Motor neuron (in vitro differentiated cells): Measurements from ENCODE around the gene VWA5B1. TPM values are rescaled to one million over a fixed set of nuclear protein-coding genes. Genes with fewer than 3 reads are reported as not detected.

Source experiments
- ATAC-seq, 8 experiments: fragments of 200-7000 bp; cut with Tn5 transposase; replicated peaks in 6 of 8; 2 replicates each; pipeline ENCODE4 v1.8.0; 2021; ENCODE audit warnings: mild to moderate bottlenecking in 8 of 8, moderate library complexity in 8 of 8
- H3K27ac ChIP-seq, 2 donors: fragments of 250-450 bp; sonication (Bioruptor Pico); 2 replicates each; pipeline ENCODE4 v1.9.0; 2021; ENCODE audit warnings: antibody characterized with exemption in 2 of 2, mild to moderate bottlenecking in 2 of 2, moderate library complexity in 1 of 2
- H3K4me1 ChIP-seq, 2 donors: fragments of 250-450 bp; sonication (Bioruptor Pico); replicated peaks in 1 of 2; 2 replicates each; pipeline ENCODE4 v1.6.1; 2021; ENCODE audit warnings: antibody characterized with exemption in 2 of 2, mild to moderate bottlenecking in 2 of 2, moderate library complexity in 1 of 2
- H3K4me3 ChIP-seq, 5 donors: fragments of 250-450 bp; sonication (Bioruptor Pico); 2 replicates each; pipeline ENCODE4 v1.9.0; 2021; ENCODE audit warnings: antibody characterized with exemption in 5 of 5, mild to moderate bottlenecking in 5 of 5, moderate library complexity in 4 of 5
- WGBS, 10 experiments: fragments of 450-650 bp; shearing (Covaris generic); methylation state at CpG; one replicate each; pipeline ENCODE4 v1.0.0; 2022; 5-methylcytosine and 5-hydroxymethylcytosine counted together
- in situ Hi-C, 9 experiments: fragments of 400-800 bp; cut with MboI; loops; one replicate each; pipeline ENCODE4 v1.15.0; 2021; ENCODE audit warnings: low sequenced_read_pairs in 9 of 9, low pct_unique_long_range_greater_than_20kb in 2 of 9; ENCODE audit not compliant: unreplicated experiment in 9 of 9
- total RNA-seq, 8 experiments: library from RNA; unstranded; fragments of 300-600 nt; gene quantifications; 2 replicates each; pipeline versions ENCODE4 v1.2.3 to v1.2.4, GENCODE V29; 2022

The VWA5B1 gene
- total RNA-seq, 8 experiments from 2014 or later = 0.21 to 1.3 (median 0.63) TPM; not detected in 2

DNA sequence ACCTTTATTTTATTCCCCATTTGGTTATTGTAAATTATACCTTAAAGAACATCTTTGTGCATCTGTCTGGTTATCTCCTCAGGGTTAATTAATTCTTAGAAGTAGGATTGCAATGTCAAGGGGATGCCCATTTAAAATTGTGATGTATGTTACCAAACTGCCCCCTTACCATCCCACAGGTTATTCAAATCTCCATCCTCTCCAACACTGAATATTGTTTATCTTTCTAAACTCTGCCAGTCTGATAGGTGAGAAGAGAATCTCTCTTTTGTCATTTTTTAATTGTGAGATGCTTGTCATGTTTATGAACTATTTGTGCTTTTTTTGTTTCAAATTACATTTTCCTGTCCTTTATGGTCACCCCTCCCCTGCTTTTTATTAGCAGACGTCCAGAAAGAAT, 55.8 kb downstream of the VWA5B1 start:
- no peak overlapping the region for H3K4me3 ChIP-seq
- H3K27ac ChIP-seq = no peak overlapping the region
- no peak for ATAC-seq
- H3K4me1 ChIP-seq = peaks cover 37 to 38% of the 10 kb centered on the region in 2 donors
- in situ Hi-C loops = no loop called here
- 0 to 100% (median 100%) methylated on average over 1 of the region's 1 CpG for WGBS, 10 experiments

DNA sequence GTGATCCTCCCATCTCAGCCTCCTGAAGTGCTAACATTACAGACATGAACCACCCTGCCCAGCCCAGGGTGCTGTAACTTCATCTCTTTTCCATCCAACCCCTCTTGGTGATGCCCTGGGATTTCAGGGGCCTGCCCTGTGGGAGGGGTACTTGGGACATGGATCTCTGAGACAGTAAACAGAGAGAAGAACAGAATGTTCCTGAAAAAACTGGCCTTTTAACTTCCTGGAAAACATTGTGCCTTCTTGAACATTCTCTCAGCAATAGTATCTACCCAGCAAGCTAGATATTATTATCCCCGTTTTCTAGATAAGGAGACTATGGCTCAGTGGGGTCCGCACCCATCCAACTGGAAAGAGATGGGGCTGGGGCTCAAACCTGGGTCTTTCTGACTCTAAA, 57.0 kb downstream of the VWA5B1 start:
- no peak for ATAC-seq
- H3K27ac ChIP-seq = no peak overlapping the region
- no peak overlapping the region for H3K4me3 ChIP-seq
- 0 to 100% (median 93%) methylated on average over 1 to 2 of the region's 2 CpGs; no CpG with 5 or more reads in 4 of the 10 experiments for WGBS, 10 experiments
- H3K4me1 ChIP-seq = peaks cover 24 to 26% of the 10 kb centered on the region in 2 donors
- in situ Hi-C loops = no loop called here

DNA sequence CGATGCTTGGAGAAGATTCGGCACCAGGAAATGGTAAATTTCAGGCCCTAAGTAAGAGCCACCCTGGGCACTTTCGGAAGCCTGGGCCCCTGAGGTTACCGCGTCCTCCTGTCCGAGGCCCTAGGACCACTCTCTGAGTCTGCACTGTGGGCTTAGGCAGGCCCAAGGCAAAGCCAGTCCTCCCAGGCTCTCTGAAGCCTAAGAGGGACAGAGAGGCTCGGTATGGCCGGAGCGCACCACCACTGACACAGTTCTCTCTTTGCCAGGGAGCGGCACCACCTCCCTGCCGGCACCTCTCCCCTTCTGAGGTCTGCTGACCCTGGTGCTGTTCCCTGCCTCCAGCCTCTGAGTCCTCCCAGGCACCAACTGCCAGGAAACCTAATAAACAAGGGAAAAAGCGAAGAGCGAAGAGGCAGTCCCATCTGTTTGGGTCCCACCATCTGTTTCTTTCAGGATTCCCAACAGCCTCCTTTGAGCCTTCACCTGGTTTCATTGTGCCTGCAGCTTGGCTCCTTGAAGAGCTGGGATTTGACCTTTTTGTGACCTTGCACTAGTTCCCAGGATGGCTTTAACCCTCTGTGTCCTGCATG, 57.7 kb downstream of the VWA5B1 start:
- peak in 1 of 8 experiments; percentile 3 for ATAC-seq
- Histone ChIP-seq H3K27ac (peak overlapping the region; percentile 26 to 50), H3K4me3 (no peak overlapping the region), H3K4me1 (peaks cover 19 to 20% of the 10 kb centered on the region in 2 donors)
- WGBS, 10 experiments = 47 to 86% (median 67%) methylated on average over 1 to 5 of the region's 13 CpGs; no CpG with 5 or more reads in 6 of the 10 experiments
- in situ Hi-C loops = no loop called here

DNA sequence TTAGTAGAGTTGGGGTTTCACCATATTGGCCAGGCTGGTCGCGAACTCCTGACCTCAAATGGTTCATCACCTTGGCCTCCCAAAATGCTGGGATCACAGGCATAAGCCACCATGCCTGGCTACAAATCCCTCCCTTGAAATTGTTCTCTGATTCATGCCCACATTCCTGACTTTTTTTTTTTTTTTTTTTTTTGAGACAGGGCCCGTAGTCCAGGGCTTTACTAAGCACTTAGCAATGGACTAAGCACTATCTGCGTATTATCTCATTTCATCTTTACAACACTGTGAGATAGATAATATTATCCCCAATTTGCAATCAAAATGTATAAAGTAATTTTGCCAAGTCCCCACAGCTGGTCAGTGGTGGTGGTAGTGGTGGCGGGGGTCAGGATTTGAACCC, 58.9 kb downstream of the VWA5B1 start:
- no peak for ATAC-seq
- peaks cover 11 to 12% of the 10 kb centered on the region in 2 donors for H3K4me1 ChIP-seq
- in situ Hi-C loops = no loop called here
- no peak overlapping the region for H3K27ac ChIP-seq
- 57 to 100% (median 97%) methylated on average over 2 to 5 of the region's 5 CpGs; no CpG with 5 or more reads in 2 of the 10 experiments for WGBS, 10 experiments
- no peak overlapping the region for H3K4me3 ChIP-seq

DNA sequence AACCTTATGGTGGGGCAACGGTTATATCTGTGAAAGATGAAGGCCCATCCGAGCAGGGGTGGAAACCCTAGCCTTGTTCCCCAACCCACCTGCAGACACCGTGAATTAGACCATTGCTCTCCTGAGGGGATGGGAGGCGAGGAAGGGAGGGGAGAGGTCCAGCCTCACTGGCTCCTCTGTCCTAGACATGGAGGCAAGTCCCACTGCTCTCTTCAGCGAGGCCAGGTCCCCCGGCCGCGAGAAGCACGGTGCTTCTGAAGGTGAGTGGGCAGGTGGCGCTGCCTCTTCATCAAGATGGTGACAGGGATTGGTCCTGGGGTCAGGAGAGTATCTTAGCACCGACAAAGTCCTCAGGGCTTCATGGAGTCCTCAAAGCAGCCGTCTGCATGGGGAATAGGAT, 59.3 kb downstream of the VWA5B1 start:
- 33 to 89% (median 71%) methylated on average over 1 to 12 of the region's 12 CpGs; no CpG with 5 or more reads in 5 of the 10 experiments for WGBS, 10 experiments
- no peak for ATAC-seq
- Histone ChIP-seq H3K4me1 (peaks cover 8 to 11% of the 10 kb centered on the region in 2 donors), H3K4me3 (no peak overlapping the region), H3K27ac (no peak overlapping the region)
- in situ Hi-C loops = loop anchor here in 3 of 9 experiments (25.0 kb wide), 1 partner anchor 137 kb away; the partner anchor contains the start of gene CAMK2N1 (in 3 of the 3)

GRCh38 chr1:20350421-20350820, 59.7 kb downstream of the VWA5B1 start:
- Histone ChIP-seq H3K4me3 (no peak overlapping the region), H3K4me1 (peaks cover 8 to 11% of the 10 kb centered on the region in 2 donors), H3K27ac (no peak overlapping the region)
- in situ Hi-C loops = loop anchor here in 3 of 9 experiments (25.0 kb wide), 1 partner anchor 137 kb away; the partner anchor contains the start of gene CAMK2N1 (in 3 of the 3)
- no peak for ATAC-seq
- 0 to 96% (median 83%) methylated on average over 1 to 7 of the region's 7 CpGs; no CpG with 5 or more reads in 2 of the 10 experiments for WGBS, 10 experiments

DNA sequence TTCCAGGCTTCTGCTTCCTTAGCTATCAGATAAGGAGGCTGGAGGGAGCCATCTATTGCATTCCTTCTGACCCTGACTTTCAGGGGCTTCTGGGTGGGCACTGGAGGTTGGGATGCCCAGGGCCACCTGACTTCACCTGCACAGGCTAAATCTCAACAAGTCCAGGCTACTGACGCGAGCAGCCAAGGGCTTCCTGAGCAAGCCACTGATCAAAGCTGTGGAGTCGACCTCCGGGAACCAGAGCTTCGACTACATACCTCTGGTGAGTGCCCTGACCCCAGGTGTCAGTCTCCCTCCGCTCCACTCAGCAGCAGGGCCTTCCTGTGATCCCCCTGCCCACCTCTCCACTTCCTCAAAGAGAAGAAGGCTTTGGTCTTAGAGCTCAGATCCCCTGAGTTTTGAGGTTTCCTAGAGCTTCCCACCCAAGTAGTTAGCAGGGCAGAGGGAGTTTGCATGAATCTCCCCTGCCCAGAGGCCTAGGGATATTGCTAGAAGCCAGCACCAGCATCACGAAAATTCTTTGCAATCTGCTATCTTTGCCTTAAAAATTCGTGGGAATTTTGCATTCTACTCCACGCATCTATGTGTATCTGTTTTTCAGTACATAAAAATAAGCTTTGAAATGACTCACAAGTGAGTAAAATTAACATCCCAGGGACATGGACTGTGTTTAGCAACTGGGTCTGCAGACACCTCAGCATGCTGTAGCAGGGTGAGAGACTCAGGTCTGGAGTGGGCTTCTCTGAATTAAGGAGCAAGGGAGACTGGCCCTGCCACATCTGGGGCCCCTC, 61.4 kb downstream of the VWA5B1 start:
- no peak overlapping the region for H3K4me3 ChIP-seq
- peak in 3 of 8 experiments; percentile 20 to 75 (median 52) for ATAC-seq
- peaks cover 8 to 11% of the 10 kb centered on the region in 2 donors for H3K4me1 ChIP-seq
- in situ Hi-C loops = loop anchor here in 3 of 9 experiments (25.0 kb wide), 1 partner anchor 135 kb away; the partner anchor contains the start of gene CAMK2N1 (in 3 of the 3)
- 0 to 71% (median 34%) methylated on average over 1 to 6 of the region's 9 CpGs; no CpG with 5 or more reads in 1 of the 10 experiments for WGBS, 10 experiments
- H3K27ac ChIP-seq = no peak overlapping the region

DNA sequence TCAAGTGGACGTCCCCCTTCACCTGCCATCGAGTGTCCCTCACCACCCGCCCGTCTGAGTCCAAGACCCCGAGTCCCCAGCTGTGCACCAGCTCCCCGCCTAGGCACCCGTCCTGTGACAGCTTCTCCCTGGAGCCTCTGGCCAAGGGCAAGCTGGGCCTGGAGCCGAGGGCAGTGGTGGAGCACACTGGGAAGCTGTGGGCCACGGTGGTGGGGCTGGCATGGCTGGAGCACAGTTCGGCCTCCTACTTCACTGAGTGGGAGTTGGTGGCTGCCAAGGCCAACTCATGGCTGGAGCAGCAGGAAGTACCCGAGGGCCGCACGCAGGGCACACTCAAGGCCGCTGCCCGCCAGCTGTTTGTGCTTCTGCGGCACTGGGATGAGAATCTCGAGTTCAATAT, 63.2 kb downstream of the VWA5B1 start:
- peaks cover under 1 to 9% of the 10 kb centered on the region in 2 donors for H3K4me1 ChIP-seq
- H3K27ac ChIP-seq = no peak overlapping the region
- 83 to 91% methylated on average over 2 to 5 of the region's 17 CpGs; no CpG with 5 or more reads in 8 of the 10 experiments for WGBS, 10 experiments
- no peak overlapping the region for H3K4me3 ChIP-seq
- in situ Hi-C loops = loop anchor here in 3 of 9 experiments (25.0 kb wide), 1 partner anchor 133 kb away; the partner anchor contains the start of gene CAMK2N1 (in 3 of the 3)
- no peak for ATAC-seq

GRCh38 chr1:20354610-20355009, 63.9 kb downstream of the VWA5B1 start:
- Histone ChIP-seq H3K27ac (no peak overlapping the region), H3K4me1 (peaks cover 0 to 6% of the 10 kb centered on the region in 2 donors), H3K4me3 (no peak overlapping the region)
- in situ Hi-C loops = loop anchor here in 3 of 9 experiments (25.0 kb wide), 1 partner anchor 133 kb away; the partner anchor contains the start of gene CAMK2N1 (in 3 of the 3)
- WGBS, 10 experiments = 40 to 90% (median 72%) methylated on average over 1 to 4 of the region's 4 CpGs; no CpG with 5 or more reads in 3 of the 10 experiments
- ATAC-seq = no peak

DNA sequence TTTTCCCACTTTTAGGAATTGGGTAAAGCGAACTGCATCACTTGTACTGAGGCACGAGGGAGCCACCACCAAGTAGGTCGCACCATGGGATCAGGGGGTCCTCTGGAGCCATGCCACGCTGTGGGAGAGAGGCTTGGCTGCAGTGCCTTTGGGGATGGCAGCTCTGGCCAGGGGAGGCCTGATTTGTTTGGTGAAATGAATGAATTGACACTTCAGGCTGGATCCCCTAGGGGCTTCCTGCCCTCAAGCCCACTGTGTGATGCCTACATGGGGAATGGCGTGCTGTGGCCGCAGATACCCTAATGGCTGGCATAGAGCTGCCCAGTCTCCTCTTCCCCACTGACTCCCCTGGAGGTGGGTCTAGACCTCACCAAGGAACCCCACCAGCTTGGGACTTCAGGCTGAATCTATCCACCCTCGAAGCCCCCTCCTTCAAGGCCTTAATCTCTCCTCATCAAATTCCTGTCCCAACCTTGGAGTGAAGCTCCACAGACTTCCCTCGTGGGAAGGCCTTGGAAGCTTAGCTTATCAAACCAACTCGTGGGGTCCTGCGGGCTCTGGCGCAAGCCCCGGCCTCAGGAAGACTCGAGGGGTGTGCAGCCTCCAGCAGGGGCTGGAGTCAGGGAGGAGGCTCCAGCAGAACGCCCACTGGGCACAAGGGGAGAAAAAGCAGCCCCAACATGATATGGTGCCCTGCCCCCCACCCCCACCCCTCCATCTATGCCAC, 64.6 kb downstream of the VWA5B1 start:
- 0 to 100% (median 77%) methylated on average over 1 to 10 of the region's 14 CpGs; no CpG with 5 or more reads in 3 of the 10 experiments for WGBS, 10 experiments
- Histone ChIP-seq H3K4me1 (peaks cover 1 to 7% of the 10 kb centered on the region in 2 donors), H3K27ac (no peak overlapping the region), H3K4me3 (no peak overlapping the region)
- in situ Hi-C loops = loop anchor here in 3 of 9 experiments (25.0 kb wide), 1 partner anchor 132 kb away; the partner anchor contains the start of gene CAMK2N1 (in 3 of the 3)
- no peak for ATAC-seq

DNA sequence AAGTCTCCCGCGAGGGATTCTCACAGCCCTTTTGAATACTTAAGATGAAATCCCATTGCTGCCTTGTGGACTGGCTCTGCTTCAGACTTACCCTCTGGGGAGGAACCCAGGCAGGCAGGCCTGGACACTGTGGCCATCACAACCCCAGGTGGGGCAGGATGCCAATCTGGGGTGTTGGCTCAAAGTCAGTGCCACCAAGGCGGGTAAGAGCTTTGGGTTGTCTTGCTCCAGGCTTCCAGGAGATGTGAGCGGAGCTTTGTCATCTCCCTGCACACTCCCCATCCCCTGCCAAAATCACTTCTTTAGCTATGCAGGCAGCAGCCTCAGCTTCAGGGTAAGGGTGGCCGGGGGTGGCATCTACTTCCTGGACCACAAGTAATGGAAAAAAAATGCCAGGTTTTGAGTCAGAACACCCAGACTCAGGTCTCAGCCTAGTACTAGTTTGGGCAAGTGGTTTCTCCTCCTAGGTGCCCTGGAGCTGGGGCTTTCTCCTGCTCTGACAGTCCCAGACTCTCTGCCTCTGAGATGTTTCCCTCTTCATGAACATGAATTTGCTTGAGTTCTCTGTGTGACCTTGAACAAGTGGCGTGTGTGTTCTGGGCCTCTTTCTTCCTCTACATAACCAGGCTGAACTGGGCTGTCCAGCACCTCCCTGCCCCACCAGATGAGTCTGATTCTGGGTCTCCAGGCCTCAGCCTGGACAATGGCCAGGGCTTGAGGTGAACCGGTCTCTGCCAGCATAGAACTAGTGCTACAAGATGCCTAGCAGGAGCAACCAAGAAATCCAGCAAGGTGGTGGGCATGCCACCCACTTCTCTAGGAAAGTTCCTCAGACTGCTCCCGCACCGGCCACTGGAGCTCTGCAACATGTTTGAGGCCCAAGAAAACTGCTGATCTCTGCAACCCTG, 65.4 kb downstream of the VWA5B1 start:
- ATAC-seq = no peak
- Histone ChIP-seq H3K4me1 (peaks cover 9 to 15% of the 10 kb centered on the region in 2 donors), H3K4me3 (no peak overlapping the region), H3K27ac (no peak overlapping the region)
- in situ Hi-C loops = loop anchor here in 3 of 9 experiments (25.0 kb wide), 1 partner anchor 131 kb away; the partner anchor contains the start of gene CAMK2N1 (in 3 of the 3)
- WGBS, 10 experiments = 57 to 100% (median 74%) methylated on average over 1 to 6 of the region's 9 CpGs; no CpG with 5 or more reads in 2 of the 10 experiments
